Immature natural killer cell (primary cell): ENCODE results near the gene IFI44L. TPM values are rescaled to one million over a fixed set of nuclear protein-coding genes. Genes with fewer than 3 reads are reported as not detected.

Experiments
- DNase-seq, 3 donors: peaks; one replicate each; pipeline ENCODE4 v3.0.0; 2022; ENCODE audit warnings: mixed read lengths in 1 of 3
- H3K27ac Mint-ChIP-seq, 6 donors: one replicate each; pipeline ENCODE4 v1.8.0; 2020; ENCODE audit warnings: mixed read lengths in 6 of 6, mild to moderate bottlenecking in 5 of 6, inconsistent platforms in 4 of 6, moderate library complexity in 3 of 6
- H3K27me3 Mint-ChIP-seq, 3 donors: one replicate each; pipeline ENCODE4 v1.8.0; 2020 to 2021; ENCODE audit warnings: low read depth in 3 of 3, mild to moderate bottlenecking in 3 of 3, mixed read lengths in 3 of 3, moderate library complexity in 3 of 3, inconsistent platforms in 1 of 3
- H3K36me3 Mint-ChIP-seq, 3 donors: one replicate each; pipeline ENCODE4 v1.8.0; 2020; ENCODE audit warnings: mixed read lengths in 3 of 3, inconsistent platforms in 2 of 3, mild to moderate bottlenecking in 2 of 3
- H3K4me1 Mint-ChIP-seq, 2 donors: one replicate each; pipeline ENCODE4 v1.8.0; 2020; ENCODE audit warnings: inconsistent platforms in 2 of 2, mild to moderate bottlenecking in 2 of 2, mixed read lengths in 2 of 2, moderate library complexity in 1 of 2
- H3K4me3 Mint-ChIP-seq, 5 donors: one replicate each; pipeline ENCODE4 v1.8.0; 2020; ENCODE audit warnings: mild to moderate bottlenecking in 5 of 5, mixed read lengths in 5 of 5, inconsistent platforms in 3 of 5, moderate library complexity in 3 of 5
- H3K9me3 Mint-ChIP-seq, 6 donors: one replicate each; pipeline ENCODE4 v1.8.0; 2020; ENCODE audit warnings: mild to moderate bottlenecking in 6 of 6, mixed read lengths in 6 of 6, inconsistent platforms in 4 of 6, moderate library complexity in 3 of 6
- polyA plus RNA-seq, 3 donors: library from polyadenylated mRNA; unstranded; fragments of 300-500 nt; fragmentation: Illumina TruSeq; gene quantifications; one replicate each; pipeline ENCODE4 v1.2.3, GENCODE V29; 2021

The IFI44L gene
- polyA plus RNA-seq, 3 donors from 2014 or later = 0.59 to 6.0 (median 4.6) TPM

DNA sequence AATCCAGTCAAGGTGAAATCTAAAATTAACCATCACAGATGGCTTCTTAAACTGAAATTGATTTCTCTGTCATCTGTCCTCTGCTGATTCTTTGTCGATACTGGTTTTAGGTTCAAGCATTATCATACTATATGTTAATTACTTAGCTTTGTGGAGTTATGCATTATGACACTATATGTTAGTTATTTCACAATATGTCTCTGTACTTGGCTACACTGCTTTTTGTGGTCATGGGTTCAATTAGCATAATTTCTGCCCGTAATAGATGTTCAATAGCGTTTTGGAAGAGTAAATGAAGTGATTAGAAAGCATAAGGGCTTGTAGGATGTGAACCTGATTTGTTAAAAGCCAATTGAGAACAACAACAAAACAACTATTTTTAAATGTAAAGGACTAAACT is 57.5 kb downstream of the IFI44L start:
- H3K27ac Mint-ChIP-seq = no peak overlapping the region
- H3K4me3 Mint-ChIP-seq = no peak overlapping the region
- H3K27me3 Mint-ChIP-seq = peaks cover 0 to 4% (median 0%) of the 10 kb centered on the region in 3 donors
- no peak for DNase-seq
- H3K36me3 Mint-ChIP-seq = no peaks in the 10 kb centered on the region
- H3K9me3 Mint-ChIP-seq = no peaks in the 10 kb centered on the region
- peaks cover 4 to 6% of the 10 kb centered on the region in 2 donors for H3K4me1 Mint-ChIP-seq

GRCh38 chr1:78678324-78678723 is 58.1 kb downstream of the IFI44L start:
- H3K9me3 Mint-ChIP-seq = no peaks in the 10 kb centered on the region
- H3K27ac Mint-ChIP-seq = no peak overlapping the region
- peaks cover 0 to 4% (median 0%) of the 10 kb centered on the region in 3 donors for H3K27me3 Mint-ChIP-seq
- peaks cover 4 to 10% of the 10 kb centered on the region in 2 donors for H3K4me1 Mint-ChIP-seq
- DNase-seq = no peak
- no peaks in the 10 kb centered on the region for H3K36me3 Mint-ChIP-seq
- no peak overlapping the region for H3K4me3 Mint-ChIP-seq

GRCh38 chr1:78681265-78681664 is 61.0 kb downstream of the IFI44L start:
- Mint-ChIP-seq H3K27ac (no peak overlapping the region), H3K4me3 (no peak overlapping the region)

GRCh38 chr1:78682496-78682895 is 62.2 kb downstream of the IFI44L start:
- peaks cover 4 to 13% of the 10 kb centered on the region in 2 donors for H3K4me1 Mint-ChIP-seq
- H3K4me3 Mint-ChIP-seq = no peak overlapping the region
- H3K36me3 Mint-ChIP-seq = no peaks in the 10 kb centered on the region
- no peak for DNase-seq
- H3K9me3 Mint-ChIP-seq = no peaks in the 10 kb centered on the region
- no peak overlapping the region for H3K27ac Mint-ChIP-seq
- peaks cover 0 to 3% (median 3%) of the 10 kb centered on the region in 3 donors for H3K27me3 Mint-ChIP-seq

More at GRCh38 chr1:78681265-78681664, 61.0 kb downstream of the IFI44L start:
- Mint-ChIP-seq H3K36me3 (no peaks in the 10 kb centered on the region), H3K4me1 (peaks cover 4 to 13% of the 10 kb centered on the region in 2 donors), H3K27me3 (peaks cover 0 to 4% (median 3%) of the 10 kb centered on the region in 3 donors), H3K9me3 (no peaks in the 10 kb centered on the region)
- DNase-seq = no peak

DNA sequence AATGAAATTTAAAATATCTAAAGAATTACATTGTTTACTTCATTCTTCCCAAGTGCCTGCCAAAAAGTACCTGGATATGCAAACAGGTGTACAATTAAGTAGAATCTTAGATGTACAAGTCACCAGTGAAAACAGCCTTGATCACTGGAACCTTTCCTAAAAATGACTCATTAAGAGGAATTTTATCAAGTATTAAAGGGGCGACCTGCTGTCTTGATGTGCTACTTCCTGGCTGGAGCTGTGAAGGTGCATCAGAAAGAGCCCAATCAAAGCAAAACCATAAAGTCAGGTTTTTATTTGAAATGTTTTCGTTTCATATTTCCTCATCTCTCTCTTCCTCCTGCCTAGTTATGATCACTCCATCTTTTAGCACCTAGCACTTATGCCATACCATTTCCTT is 62.8 kb downstream of the IFI44L start:
- H3K9me3 Mint-ChIP-seq = no peaks in the 10 kb centered on the region
- H3K4me3 Mint-ChIP-seq = no peak overlapping the region
- peaks cover 0 to 3% (median 3%) of the 10 kb centered on the region in 3 donors for H3K27me3 Mint-ChIP-seq
- no peak overlapping the region for H3K27ac Mint-ChIP-seq
- no peaks in the 10 kb centered on the region for H3K36me3 Mint-ChIP-seq
- H3K4me1 Mint-ChIP-seq = peaks cover 4 to 10% of the 10 kb centered on the region in 2 donors
- DNase-seq = no peak

DNA sequence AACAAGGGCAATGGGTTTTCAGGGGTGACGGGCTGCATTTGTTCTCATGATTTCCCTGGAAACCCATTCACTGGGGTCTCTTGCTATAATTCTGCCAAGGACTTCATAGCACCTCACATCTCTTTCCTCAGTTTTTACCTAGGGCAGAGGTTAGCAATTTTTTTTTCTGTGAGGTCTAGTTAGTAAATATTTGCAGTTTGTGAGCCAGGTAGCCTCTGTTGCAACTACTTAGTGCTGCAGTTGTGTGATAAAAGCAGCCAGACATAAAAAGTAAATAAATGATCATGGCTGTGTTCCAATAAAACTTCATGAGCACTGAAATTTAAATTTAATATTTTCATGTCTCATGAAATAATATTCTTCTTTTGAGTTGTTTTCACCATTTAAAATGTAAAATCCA is 67.1 kb downstream of the IFI44L start:
- Mint-ChIP-seq H3K4me1 (peaks cover 0 to 6% of the 10 kb centered on the region in 2 donors), H3K36me3 (no peaks in the 10 kb centered on the region), H3K27ac (no peak overlapping the region), H3K4me3 (no peak overlapping the region), H3K9me3 (peaks cover 0 to 4% (median 0%) of the 10 kb centered on the region in 6 donors), H3K27me3 (peaks cover 0 to 12% (median 4%) of the 10 kb centered on the region in 3 donors)
- DNase-seq = no peak

GRCh38 chr1:78687914-78688313 is 67.7 kb downstream of the IFI44L start:
- Mint-ChIP-seq H3K27ac (no peak overlapping the region), H3K9me3 (peaks cover 0 to 4% (median 0%) of the 10 kb centered on the region in 6 donors), H3K27me3 (peaks cover 0 to 12% (median 3%) of the 10 kb centered on the region in 3 donors), H3K36me3 (no peaks in the 10 kb centered on the region), H3K4me3 (no peak overlapping the region), H3K4me1 (peaks cover 0 to 6% of the 10 kb centered on the region in 2 donors)
- no peak for DNase-seq

- no peak overlapping the region for H3K4me3 Mint-ChIP-seq
- H3K36me3 Mint-ChIP-seq = no peaks in the 10 kb centered on the region
- no peaks in the 10 kb centered on the region for H3K4me1 Mint-ChIP-seq
- H3K27me3 Mint-ChIP-seq = peaks cover 0 to 12% (median 3%) of the 10 kb centered on the region in 3 donors
- H3K9me3 Mint-ChIP-seq = peaks cover 0 to 4% (median 0%) of the 10 kb centered on the region in 6 donors
- no peak overlapping the region for H3K27ac Mint-ChIP-seq
- no peak for DNase-seq
Measured at GRCh38 chr1:78688697-78689096, 68.4 kb downstream of the IFI44L start.

- no peak for DNase-seq
- Mint-ChIP-seq H3K4me3 (no peak overlapping the region), H3K36me3 (no peaks in the 10 kb centered on the region), H3K4me1 (no peaks in the 10 kb centered on the region), H3K9me3 (peaks cover 0 to 4% (median 0%) of the 10 kb centered on the region in 6 donors), H3K27me3 (peaks cover 0 to 9% (median 3%) of the 10 kb centered on the region in 3 donors), H3K27ac (no peak overlapping the region)
Measured at GRCh38 chr1:78690516-78690915, 70.3 kb downstream of the IFI44L start.

- DNase-seq = no peak
- Mint-ChIP-seq H3K36me3 (no peaks in the 10 kb centered on the region), H3K4me3 (no peak overlapping the region), H3K27ac (no peak overlapping the region), H3K4me1 (no peaks in the 10 kb centered on the region), H3K9me3 (peaks cover 0 to 4% (median 0%) of the 10 kb centered on the region in 6 donors), H3K27me3 (peaks cover 0 to 9% (median 5%) of the 10 kb centered on the region in 3 donors)
Measured at GRCh38 chr1:78691995-78692747, 71.9 kb downstream of the IFI44L start.

Other genes starting within 250 kb of the IFI44L start
- not detected for gene PTGFR, start 129.5 kb upstream of the IFI44L start, polyA plus RNA-seq
- gene IFI44, start 29.4 kb downstream of the IFI44L start, polyA plus RNA-seq = 10 to 100 TPM in 2 of 3 donors, 1 to 10 TPM in 1; 3.0 to 15.9 (median 14.3) TPM